HL-60 (cell line): ENCODE measurements around the gene ARFGEF3.

Experiments used
- DNase-seq, 2 experiments: peaks; one replicate each; pipeline ENCODE4 v3.0.0-alpha.2; 2010 to 2020; ENCODE audit warnings: low read depth in 1 of 2, low spot score in 1 of 2
- H3K27ac ChIP-seq: fragments of 250-450 bp; sonication (Bioruptor Pico); replicated peaks from 2 replicates; pipeline ENCODE4 v1.5.1; 2020; ENCODE audit warnings: mild to moderate bottlenecking, moderate library complexity
- H3K27me3 ChIP-seq: fragments of 250-450 bp; sonication (Bioruptor Pico); 2 replicates; pipeline ENCODE4 v1.5.1; 2021; ENCODE audit warnings: mild to moderate bottlenecking, moderate library complexity; ENCODE audit not compliant: insufficient read depth, poor library complexity, severe bottlenecking
- H3K4me3 ChIP-seq: replicated peaks from 2 replicates; pipeline ENCODE4 v1.5.1; 2011; ENCODE audit warnings: mild to moderate bottlenecking, control low read depth, low read length; ENCODE audit not compliant: insufficient read depth
- CTCF ChIP-seq: IDR thresholded peaks from one replicate; pipeline ENCODE4 v1.5.1; 2011; ENCODE audit warnings: low read length, control low read depth, inconsistent platforms; ENCODE audit not compliant: insufficient read depth
- GABPA ChIP-seq: IDR thresholded peaks from 2 replicates; pipeline ENCODE4 v1.6.1; 2012; ENCODE audit warnings: low read depth
- POLR2AphosphoS5 ChIP-seq: IDR thresholded peaks from 2 replicates; pipeline ENCODE4 v1.6.1; 2012; ENCODE audit warnings: low read depth
- SPI1 ChIP-seq: IDR thresholded peaks from 2 replicates; pipeline ENCODE4 v1.6.1; 2012; ENCODE audit warnings: low read depth, mild to moderate bottlenecking, borderline replicate concordance
- TF ChIP-seq, protein P1 (sequence below): IDR thresholded peaks from 2 replicates; pipeline ENCODE4 v1.6.1; 2012; ENCODE audit warnings: low read depth; ENCODE audit not compliant: insufficient replicate concordance

ARFGEF3 gene

DNA sequence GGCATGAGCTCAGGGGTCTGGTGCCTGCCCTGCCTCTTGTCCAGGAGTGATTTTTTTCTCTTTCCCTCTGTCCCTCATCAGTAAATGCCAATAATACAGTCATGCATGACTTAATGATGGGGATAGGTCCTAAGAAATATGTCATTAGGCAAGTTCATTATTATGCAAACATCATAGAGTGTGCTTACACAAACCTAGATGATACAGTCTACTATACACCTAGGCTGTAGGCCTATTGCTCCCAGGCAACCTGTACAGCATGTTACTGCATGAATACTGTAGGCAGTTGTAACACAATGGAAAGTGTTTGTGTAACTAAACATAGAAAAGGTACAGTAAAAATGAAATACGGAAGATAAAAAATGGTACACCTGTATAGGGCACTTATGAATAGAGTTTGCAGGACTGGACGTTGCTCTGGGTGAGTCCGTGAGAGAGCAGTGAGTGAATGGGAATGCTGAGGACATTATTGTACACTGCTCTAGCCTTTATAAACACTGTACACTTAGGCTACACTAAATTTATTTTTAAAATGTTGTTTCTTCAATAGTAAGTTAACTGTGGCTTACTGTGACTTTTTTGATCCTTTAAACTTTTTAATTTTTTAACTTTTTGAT is 34.5 kb downstream of the ARFGEF3 start:
- no peak overlapping the region for H3K4me3 ChIP-seq
- H3K27ac ChIP-seq: no peak overlapping the region
- no peak for DNase-seq
- no peak for TF ChIP-seq SPI1
- no peak for TF ChIP-seq GABPA
- TF ChIP-seq CTCF: no peak
- TF ChIP-seq POLR2AphosphoS5: no peak
- TF ChIP-seq, protein P1, sequence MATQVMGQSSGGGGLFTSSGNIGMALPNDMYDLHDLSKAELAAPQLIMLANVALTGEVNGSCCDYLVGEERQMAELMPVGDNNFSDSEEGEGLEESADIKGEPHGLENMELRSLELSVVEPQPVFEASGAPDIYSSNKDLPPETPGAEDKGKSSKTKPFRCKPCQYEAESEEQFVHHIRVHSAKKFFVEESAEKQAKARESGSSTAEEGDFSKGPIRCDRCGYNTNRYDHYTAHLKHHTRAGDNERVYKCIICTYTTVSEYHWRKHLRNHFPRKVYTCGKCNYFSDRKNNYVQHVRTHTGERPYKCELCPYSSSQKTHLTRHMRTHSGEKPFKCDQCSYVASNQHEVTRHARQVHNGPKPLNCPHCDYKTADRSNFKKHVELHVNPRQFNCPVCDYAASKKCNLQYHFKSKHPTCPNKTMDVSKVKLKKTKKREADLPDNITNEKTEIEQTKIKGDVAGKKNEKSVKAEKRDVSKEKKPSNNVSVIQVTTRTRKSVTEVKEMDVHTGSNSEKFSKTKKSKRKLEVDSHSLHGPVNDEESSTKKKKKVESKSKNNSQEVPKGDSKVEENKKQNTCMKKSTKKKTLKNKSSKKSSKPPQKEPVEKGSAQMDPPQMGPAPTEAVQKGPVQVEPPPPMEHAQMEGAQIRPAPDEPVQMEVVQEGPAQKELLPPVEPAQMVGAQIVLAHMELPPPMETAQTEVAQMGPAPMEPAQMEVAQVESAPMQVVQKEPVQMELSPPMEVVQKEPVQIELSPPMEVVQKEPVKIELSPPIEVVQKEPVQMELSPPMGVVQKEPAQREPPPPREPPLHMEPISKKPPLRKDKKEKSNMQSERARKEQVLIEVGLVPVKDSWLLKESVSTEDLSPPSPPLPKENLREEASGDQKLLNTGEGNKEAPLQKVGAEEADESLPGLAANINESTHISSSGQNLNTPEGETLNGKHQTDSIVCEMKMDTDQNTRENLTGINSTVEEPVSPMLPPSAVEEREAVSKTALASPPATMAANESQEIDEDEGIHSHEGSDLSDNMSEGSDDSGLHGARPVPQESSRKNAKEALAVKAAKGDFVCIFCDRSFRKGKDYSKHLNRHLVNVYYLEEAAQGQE: no peak
- H3K27me3 ChIP-seq: peaks cover 3% of the 10 kb centered on the region

GRCh38 chr6:138197570-138197969 is 35.8 kb downstream of the ARFGEF3 start:
- TF ChIP-seq SPI1: no peak
- TF ChIP-seq GABPA: no peak
- TF ChIP-seq, protein P1: no peak
- no peak for TF ChIP-seq CTCF
- TF ChIP-seq POLR2AphosphoS5: no peak
- no peak overlapping the region for H3K27ac ChIP-seq
- no peak for DNase-seq
- no peak overlapping the region for H3K4me3 ChIP-seq
- peaks cover 3% of the 10 kb centered on the region for H3K27me3 ChIP-seq

GRCh38 chr6:138198430-138199091 is 36.8 kb downstream of the ARFGEF3 start:
- TF ChIP-seq, protein P1: no peak
- TF ChIP-seq SPI1 (no peak), GABPA (no peak), CTCF (no peak), POLR2AphosphoS5 (no peak)
- Histone ChIP-seq H3K27me3 (peaks cover 3% of the 10 kb centered on the region), H3K27ac (no peak overlapping the region), H3K4me3 (no peak overlapping the region)
- DNase-seq: no peak
